GM15510 (cell line): ENCODE measurements around the gene AHI1.

Experiments used
- POLR2A ChIP-seq: IDR thresholded peaks from 3 replicates; pipeline ENCODE4 v1.6.1; 2011; ENCODE audit warnings: borderline replicate concordance; ENCODE audit not compliant: insufficient read length; ENCODE audit errors: extremely low read depth

AHI1 gene

GRCh38 chr6:135320721-135321621, 176.6 kb downstream of the AHI1 start:
- TF ChIP-seq POLR2A, result no peak

DNA sequence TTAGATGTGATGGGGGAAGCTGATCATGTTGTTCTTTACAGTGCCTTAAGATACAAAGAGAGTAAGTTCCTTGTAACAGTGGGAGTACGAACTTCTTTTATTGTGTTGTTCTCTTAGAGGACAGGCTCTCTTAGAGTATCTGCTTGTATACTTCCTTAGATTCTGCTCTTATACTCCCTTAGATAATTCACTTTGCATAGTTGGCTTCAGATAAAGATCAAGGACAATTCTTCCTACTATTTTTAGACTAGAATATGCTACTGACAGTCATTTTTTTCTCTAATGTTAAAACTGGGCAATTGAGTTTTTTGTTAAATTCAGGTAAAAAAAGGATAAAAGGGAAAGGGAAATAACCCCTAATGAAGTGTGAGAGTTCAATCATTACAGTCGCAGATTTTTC, 177.7 kb downstream of the AHI1 start:
- no peak for TF ChIP-seq POLR2A

- no peak for TF ChIP-seq POLR2A
Measured at GRCh38 chr6:135318738-135319469, 178.6 kb downstream of the AHI1 start.

- TF ChIP-seq POLR2A, result no peak
Measured at GRCh38 chr6:135314543-135314942, 183.0 kb downstream of the AHI1 start.

DNA sequence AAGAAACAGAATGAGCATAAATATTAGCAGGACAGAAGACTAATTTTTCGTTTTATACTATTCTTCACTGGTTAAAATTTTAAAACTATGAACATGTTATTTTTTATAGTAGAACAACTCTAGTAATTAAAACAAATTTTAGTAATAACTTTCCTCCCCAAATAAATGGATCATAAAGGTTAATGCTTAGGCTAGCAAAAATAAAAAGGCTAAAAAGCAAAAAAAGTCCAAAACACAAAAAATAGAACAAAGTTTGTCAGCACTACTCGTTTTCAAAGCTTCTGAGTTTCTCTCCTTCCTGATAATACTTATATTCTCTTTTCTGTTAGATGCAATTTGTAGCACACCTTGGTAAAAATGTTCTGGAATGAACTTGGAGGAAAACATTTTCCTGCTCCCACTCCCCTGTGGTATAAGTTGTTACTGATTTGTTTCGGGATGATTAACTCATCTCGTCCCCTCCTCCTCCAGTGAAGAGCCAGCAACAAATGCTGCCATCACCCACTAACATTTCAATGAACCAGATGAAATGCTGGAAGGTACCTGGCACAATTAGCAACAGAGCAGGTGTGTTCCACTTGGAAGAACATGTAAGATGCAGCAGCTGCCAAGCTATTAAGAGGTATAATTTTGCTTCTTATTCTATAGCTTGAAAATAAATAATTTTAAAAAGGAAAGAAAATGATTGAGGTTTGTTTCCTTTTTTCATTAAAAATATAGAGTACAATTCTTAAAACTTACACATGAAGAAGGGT, 185.9 kb downstream of the AHI1 start:
- no peak for TF ChIP-seq POLR2A

DNA sequence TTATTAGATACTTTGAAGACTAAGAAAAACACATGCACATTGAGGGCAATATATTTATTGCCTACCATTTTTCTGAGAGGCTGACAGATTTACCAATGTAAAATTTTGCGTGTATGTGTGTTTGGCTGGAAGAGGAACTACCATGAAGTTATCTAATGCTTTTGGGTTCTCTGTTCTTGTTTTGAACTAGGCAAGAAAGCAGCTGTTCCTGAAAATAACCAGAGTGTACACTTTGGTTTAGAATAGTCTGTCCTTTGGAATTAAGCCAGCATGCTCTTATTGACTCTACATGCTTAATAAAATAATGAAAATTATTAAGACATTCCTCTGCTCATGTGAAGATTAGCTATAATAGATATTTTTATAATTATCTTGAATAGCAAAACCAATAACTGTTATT, 187.2 kb downstream of the AHI1 start:
- TF ChIP-seq POLR2A, result no peak

GRCh38 chr6:135306740-135307420, 190.7 kb downstream of the AHI1 start:
- TF ChIP-seq POLR2A, result no peak

- TF ChIP-seq POLR2A, result no peak
Measured at GRCh38 chr6:135306166-135306565, 191.4 kb downstream of the AHI1 start.

- TF ChIP-seq POLR2A, result no peak
Measured at GRCh38 chr6:135305684-135306083, 191.9 kb downstream of the AHI1 start.

DNA sequence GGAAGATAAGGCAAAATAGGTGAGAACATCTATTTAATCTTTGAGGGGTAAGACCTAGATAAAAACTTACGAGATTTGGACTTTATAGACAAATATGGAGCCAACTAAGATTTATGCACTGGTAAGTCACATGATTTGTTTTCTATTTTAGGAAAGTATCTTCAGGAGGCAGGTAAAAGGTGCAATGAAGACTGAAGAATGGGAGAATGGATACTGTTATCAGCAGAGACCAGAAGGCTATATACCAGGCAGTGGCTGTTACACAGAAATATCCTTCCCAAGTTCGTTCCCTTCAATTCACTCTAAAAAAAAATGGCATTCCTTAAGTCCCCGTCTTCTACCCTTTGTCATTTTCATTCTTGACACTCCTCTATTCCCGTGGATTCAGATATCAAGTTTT, 192.7 kb downstream of the AHI1 start:
- no peak for TF ChIP-seq POLR2A

DNA sequence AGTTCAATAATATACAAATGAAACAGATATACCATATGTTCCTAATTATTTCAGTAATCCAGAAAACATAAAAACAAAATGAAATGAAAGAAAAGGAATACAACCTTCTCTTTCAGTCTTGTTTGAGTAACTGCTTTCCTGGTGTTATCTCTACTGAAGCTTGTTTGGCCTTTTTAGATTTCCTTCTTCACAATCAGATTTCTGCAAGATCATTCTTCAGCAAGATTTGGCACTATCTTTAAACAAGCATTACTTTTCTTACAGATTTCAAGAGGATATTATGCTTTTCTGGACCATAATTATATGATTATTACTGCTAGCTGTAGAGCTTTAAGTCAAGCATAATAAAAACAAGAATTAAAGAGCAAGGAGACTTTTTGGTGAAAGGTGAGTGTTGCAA, 196.2 kb downstream of the AHI1 start:
- TF ChIP-seq POLR2A, result no peak

DNA sequence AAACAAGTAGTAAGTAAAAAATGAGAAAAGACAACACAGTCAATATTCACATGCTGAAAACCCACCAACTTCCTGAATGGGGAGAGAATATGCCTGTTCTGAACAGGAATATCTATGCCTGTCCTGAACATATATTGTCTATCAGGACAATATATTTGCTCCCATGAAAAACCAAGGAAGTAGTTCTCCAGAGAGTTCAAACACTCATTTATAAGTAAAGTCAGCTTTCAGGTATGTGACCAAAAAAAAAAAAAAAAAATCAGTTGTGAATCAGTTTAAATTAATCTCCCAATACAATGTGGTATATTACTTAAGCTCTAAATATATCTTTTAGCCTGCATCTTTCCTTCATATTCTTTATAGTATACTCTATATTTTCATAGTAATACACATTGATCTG, 197.0 kb downstream of the AHI1 start:
- no peak for TF ChIP-seq POLR2A

GRCh38 chr6:135299256-135299655, 198.3 kb downstream of the AHI1 start:
- no peak for TF ChIP-seq POLR2A

GRCh38 chr6:135298455-135298854, 199.1 kb downstream of the AHI1 start:
- no peak for TF ChIP-seq POLR2A
